Spleen (tissue), 11 donors: ENCODE results near the gene E4F1. TPM values are rescaled to one million over a fixed set of nuclear protein-coding genes. Genes with fewer than 3 reads are reported as not detected.
A peak's percentile ranks its signal among the peaks of the same experiment; 100 is the strongest.

Experiments used
- DNase-seq: peaks from one replicate; pipeline ENCODE4 v3.0.0-alpha.2; 2020
- H3K27ac ChIP-seq, 8 donors: fragments of 200-600 bp; sonication (generic) in 7 of 8; 1 replicate in 4 of 8; 2 replicates in 4 of 8; pipeline versions ENCODE4 v1.5.0 to v1.8.0; 2016 to 2021; ENCODE audit warnings: inconsistent platforms in 4 of 8, mild to moderate bottlenecking in 4 of 8, moderate library complexity in 1 of 8
- H3K27me3 ChIP-seq, 7 donors: fragments of 200-600 bp; sonication (generic) in 6 of 7; replicated peaks in 1 of 7; 1 replicate in 4 of 7; 2 replicates in 3 of 7; pipeline versions ENCODE4 v1.5.0 to v1.8.0; 2016 to 2021; ENCODE audit warnings: inconsistent platforms in 3 of 7, mild to moderate bottlenecking in 1 of 7
- H3K36me3 ChIP-seq, 6 donors: fragments of 200-600 bp; sonication (generic) in 5 of 6; 1 replicate in 4 of 6; 2 replicates in 2 of 6; pipeline versions ENCODE4 v1.5.0 to v1.8.0; 2016 to 2021; ENCODE audit warnings: inconsistent platforms in 2 of 6
- H3K4me1 ChIP-seq, 6 donors: fragments of 200-600 bp; sonication (generic) in 5 of 6; 1 replicate in 3 of 6; 2 replicates in 3 of 6; pipeline versions ENCODE4 v1.5.0 to v1.8.0; 2016 to 2021; ENCODE audit warnings: inconsistent platforms in 3 of 6
- H3K4me3 ChIP-seq, 8 donors: fragments of 200-600 bp; sonication (generic) in 7 of 8; 1 replicate in 4 of 8; 2 replicates in 4 of 8; pipeline versions ENCODE4 v1.5.0 to v1.8.0; 2016 to 2021; ENCODE audit warnings: inconsistent platforms in 4 of 8, mild to moderate bottlenecking in 4 of 8, moderate library complexity in 2 of 8
- H3K9me3 ChIP-seq, 8 donors: fragments of 200-600 bp; sonication (generic) in 7 of 8; 1 replicate in 4 of 8; 2 replicates in 4 of 8; pipeline versions ENCODE4 v1.5.0 to v1.8.0; 2016 to 2021; ENCODE audit warnings: inconsistent platforms in 4 of 8
- POLR2A ChIP-seq, 3 donors: fragments of 450-650 bp; IDR thresholded peaks; one replicate each; pipeline ENCODE4 v1.5.1; 2017; ENCODE audit warnings: antibody characterized with exemption in 3 of 3, mild to moderate bottlenecking in 1 of 3
- POLR2AphosphoS5 ChIP-seq, 3 donors: sonication (generic); formaldehyde crosslinking; IDR thresholded peaks; one replicate each; pipeline ENCODE4 v1.5.1; 2017; ENCODE audit warnings: antibody characterized with exemption in 3 of 3
- WGBS, 5 donors: extraction: QIAGEN DNeasy Blood & Tissue Kit in 3 of 5; methylation state at CpG; one replicate each; pipeline versions ENCODE4 v1.1.5 to v1.1.7; 2013 to 2018; 5-methylcytosine and 5-hydroxymethylcytosine counted together
- intact Hi-C: fragments of 100-400 bp; cut with DNase I; formaldehyde crosslinking; loops from one replicate; pipeline ENCODE4 v1.15.0; 2023; ENCODE audit warnings: low total_unique reads
- polyA plus RNA-seq, 3 donors: library from polyadenylated mRNA; stranded (reverse); fragments of 200-250 nt; gene quantifications; one replicate each; pipeline ENCODE4 v1.2.1, GENCODE V29; 2013
- total RNA-seq, 7 donors: library from RNA; depleted of rRNA in 3 of 7; stranded (reverse); fragments of >200 nt in 3 of 7; fragmentation: NEBNext Ultra II Directional in 4 of 7; extraction: Animal tissue kit (Norgen Biotek cat#: 25700) in 4 of 7; gene quantifications; one replicate each; pipeline versions ENCODE4 v1.1.0 to v1.2.1, GENCODE V29; 2016 to 2021
- TF ChIP-seq, protein P1 (sequence below), 11 experiments: fragments of 200-600 bp in 7 of 11; fragments of 450-650 bp in 4 of 11; sonication (generic) in 4 of 11; IDR thresholded peaks in 8 of 11; conservative IDR thresholded peaks in 3 of 11; 1 replicate in 7 of 11; 2 replicates in 4 of 11; pipeline versions ENCODE4 v1.4.0 to v1.8.0; 2016 to 2021; ENCODE audit warnings: antibody characterized with exemption in 11 of 11, inconsistent platforms in 4 of 11, mild to moderate bottlenecking in 1 of 11
- donor health status: healthy with polysubstance abuse.
- donor health status: DM: no; HTN: no; CAD: no; lungs with moderate emphysema.
- donor health status: DM: no; HTN: no; CAD: no.
- donor health status: Bipolar disorder and iron deficiency.
- donor health status: healthy.
- donor health status: DM: no; HTN: no; CAD: no.
- donor health status: DM: yes; HTN: yes; CAD: no.

The E4F1 gene
- total and polyA plus RNA-seq, 10 donors = 20.8 to 41.4 (median 29.1) TPM

DNA sequence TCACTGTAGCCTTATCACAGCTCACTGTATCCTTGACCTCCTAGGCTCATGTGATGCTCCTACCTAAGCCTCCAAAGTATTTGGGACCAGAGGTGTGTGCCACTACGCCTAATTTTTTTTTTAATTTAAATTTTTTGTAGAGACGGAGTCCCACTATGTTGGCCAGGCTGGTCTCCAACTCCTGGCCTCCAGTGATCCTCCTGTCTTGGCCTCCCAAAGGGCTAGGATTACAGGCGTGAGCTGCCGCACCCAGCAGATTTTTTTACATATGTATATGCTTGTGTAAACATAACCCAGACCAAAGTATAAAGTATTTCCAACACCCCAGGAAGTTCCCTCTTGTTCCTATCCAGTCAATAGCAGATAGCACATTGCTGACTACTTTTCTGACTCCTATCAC lies 7.1 kb upstream of the E4F1 start:
- 93 to 98% (median 97%) methylated on average over 4 of the region's 4 CpGs for WGBS, 5 donors
- Histone ChIP-seq H3K27me3 (no peaks in the 10 kb centered on the region), H3K4me1 (peaks cover 18 to 44% (median 31%) of the 10 kb centered on the region in 6 donors), H3K36me3 (peaks cover 0 to 11% (median 0%) of the 10 kb centered on the region in 6 donors), H3K27ac (peak overlapping the region in 1 of 8 donors; percentile 96), H3K9me3 (no peaks in the 10 kb centered on the region), H3K4me3 (no peak overlapping the region)
- intact Hi-C loops = no loop called here
- DNase-seq = no peak
- TF ChIP-seq POLR2A (IDR thresholded peaks at IDR 0.05) = no peak

GRCh38 chr16:2223942-2224486 lies 623 bp downstream of the E4F1 start:
- DNase-seq = no peak

GRCh38 chr16:2226245-2226793 lies 2.9 kb downstream of the E4F1 start:
- Histone ChIP-seq H3K4me1 (peaks cover 13 to 74% (median 58%) of the 10 kb centered on the region in 6 donors), H3K4me3 (no peak overlapping the region), H3K36me3 (peaks cover 6 to 55% (median 36%) of the 10 kb centered on the region in 6 donors), H3K9me3 (no peaks in the 10 kb centered on the region), H3K27me3 (no peaks in the 10 kb centered on the region), H3K27ac (peak overlapping the region in 3 of 8 donors; percentile 22 to 48 (median 46))
- WGBS, 5 donors = 63 to 82% (median 76%) methylated on average over 9 of the region's 9 CpGs
- no peak for DNase-seq
- TF ChIP-seq POLR2A (IDR thresholded peaks at IDR 0.05) (no peak), POLR2AphosphoS5 (IDR thresholded peaks at IDR 0.05) (no peak)
- TF ChIP-seq, protein P1, sequence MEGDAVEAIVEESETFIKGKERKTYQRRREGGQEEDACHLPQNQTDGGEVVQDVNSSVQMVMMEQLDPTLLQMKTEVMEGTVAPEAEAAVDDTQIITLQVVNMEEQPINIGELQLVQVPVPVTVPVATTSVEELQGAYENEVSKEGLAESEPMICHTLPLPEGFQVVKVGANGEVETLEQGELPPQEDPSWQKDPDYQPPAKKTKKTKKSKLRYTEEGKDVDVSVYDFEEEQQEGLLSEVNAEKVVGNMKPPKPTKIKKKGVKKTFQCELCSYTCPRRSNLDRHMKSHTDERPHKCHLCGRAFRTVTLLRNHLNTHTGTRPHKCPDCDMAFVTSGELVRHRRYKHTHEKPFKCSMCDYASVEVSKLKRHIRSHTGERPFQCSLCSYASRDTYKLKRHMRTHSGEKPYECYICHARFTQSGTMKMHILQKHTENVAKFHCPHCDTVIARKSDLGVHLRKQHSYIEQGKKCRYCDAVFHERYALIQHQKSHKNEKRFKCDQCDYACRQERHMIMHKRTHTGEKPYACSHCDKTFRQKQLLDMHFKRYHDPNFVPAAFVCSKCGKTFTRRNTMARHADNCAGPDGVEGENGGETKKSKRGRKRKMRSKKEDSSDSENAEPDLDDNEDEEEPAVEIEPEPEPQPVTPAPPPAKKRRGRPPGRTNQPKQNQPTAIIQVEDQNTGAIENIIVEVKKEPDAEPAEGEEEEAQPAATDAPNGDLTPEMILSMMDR (IDR thresholded peaks at IDR 0.05 in 8 of 11, conservative IDR thresholded peaks at IDR 0.05 in 3 of 11) = no peak
- intact Hi-C loops = no loop called here

More at GRCh38 chr16:2223942-2224486, 623 bp downstream of the E4F1 start:
- Histone ChIP-seq H3K27ac (peak overlapping the region; percentile 78 to 96 (median 91)), H3K9me3 (no peaks in the 10 kb centered on the region), H3K4me3 (peak overlapping the region; percentile 68 to 99 (median 92)), H3K27me3 (no peaks in the 10 kb centered on the region), H3K36me3 (peaks cover 2 to 32% (median 14%) of the 10 kb centered on the region in 6 donors), H3K4me1 (peaks cover 13 to 51% (median 39%) of the 10 kb centered on the region in 6 donors)
- TF ChIP-seq, protein P1 (IDR thresholded peaks at IDR 0.05 in 8 of 11, conservative IDR thresholded peaks at IDR 0.05 in 3 of 11) = peak in 2 of 11 experiments; percentile 10 to 22
- no peak for TF ChIP-seq POLR2A (IDR thresholded peaks at IDR 0.05)
- TF ChIP-seq POLR2AphosphoS5 (IDR thresholded peaks at IDR 0.05) = no peak
- intact Hi-C loops = no loop called here
- WGBS, 5 donors = 5 to 9% (median 7%) methylated on average over 16 to 22 of the region's 22 CpGs

- no peak for TF ChIP-seq POLR2A (IDR thresholded peaks at IDR 0.05)
- TF ChIP-seq POLR2AphosphoS5 (IDR thresholded peaks at IDR 0.05) = no peak
- TF ChIP-seq, protein P1 (IDR thresholded peaks at IDR 0.05 in 8 of 11, conservative IDR thresholded peaks at IDR 0.05 in 3 of 11) = no peak
- Histone ChIP-seq H3K27ac (peak overlapping the region in 1 of 8 donors; percentile 46), H3K36me3 (peaks cover 6 to 61% (median 41%) of the 10 kb centered on the region in 6 donors), H3K4me3 (no peak overlapping the region), H3K27me3 (no peaks in the 10 kb centered on the region), H3K4me1 (peaks cover 13 to 80% (median 59%) of the 10 kb centered on the region in 6 donors), H3K9me3 (no peaks in the 10 kb centered on the region)
- WGBS, 5 donors = 94 to 95% (median 94%) methylated on average over 6 of the region's 6 CpGs
- intact Hi-C loops = no loop called here
- no peak for DNase-seq
Observed at GRCh38 chr16:2226918-2227317, 3.5 kb downstream of the E4F1 start.
